Daoy (cell line): ENCODE measurements around the gene ATP6V1C2. TPM values are rescaled to one million over a fixed set of nuclear protein-coding genes. Genes with fewer than 3 reads are reported as not detected.

ENCODE experiments used
- DNase-seq: peaks from one replicate; pipeline ENCODE4 v3.0.0-alpha.2; 2015; ENCODE audit warnings: low read depth
- total RNA-seq: library from RNA; depleted of rRNA; stranded (reverse); fragments of >200 nt; shearing (Covaris generic); gene quantifications from 2 replicates; pipeline ENCODE4 v1.2.3, GENCODE V29; 2014; rRNA removed

ATP6V1C2 gene
- total RNA-seq, 1 experiment from 2014 or later = 0.29 TPM

- peak; percentile 22 for DNase-seq
Measured at GRCh38 chr2:10834068-10834655, 112.7 kb downstream of the ATP6V1C2 start.

Other genes starting within 250 kb of the ATP6V1C2 start
- gene NOL10, start 31.7 kb upstream of the ATP6V1C2 start, total RNA-seq = 89.2 and 106 TPM in 2 replicates
- gene PDIA6, start 91.2 kb downstream of the ATP6V1C2 start, total RNA-seq = 381 and 427 TPM in 2 replicates
- not detected in 2 replicates for gene KCNF1, start 190.3 kb downstream of the ATP6V1C2 start, total RNA-seq